GM12878 (cell line): ENCODE data around the gene HSFX2.

Experiments
- CREB1 ChIP-seq: IDR thresholded peaks from 2 replicates; pipeline ENCODE4 v1.6.1; 2012; ENCODE audit warnings: low read depth, mild to moderate bottlenecking, inconsistent platforms
- MLLT1 ChIP-seq: fragments of 450-650 bp; IDR thresholded peaks from 2 replicates; pipeline ENCODE4 v1.6.1; 2016; ENCODE audit warnings: mild to moderate bottlenecking
- RAD21 ChIP-seq: IDR thresholded peaks from 2 replicates; pipeline ENCODE4 v1.6.1; 2011; ENCODE audit warnings: mild to moderate bottlenecking, low read depth, low read length, moderate library complexity; ENCODE audit not compliant: insufficient read depth
- TF ChIP-seq, protein P1 (sequence below), 3 experiments: IDR thresholded peaks in 2 of 3; conservative IDR thresholded peaks in 1 of 3; 2 replicates each; pipeline ENCODE4 v1.5.1; 2011; ENCODE audit warnings: low read depth in 3 of 3, low read length in 3 of 3, mild to moderate bottlenecking in 3 of 3, control low read depth in 2 of 3, moderate library complexity in 2 of 3, inconsistent platforms in 1 of 3, mixed read lengths in 1 of 3; ENCODE audit not compliant: control insufficient read depth in 2 of 3, insufficient read depth in 1 of 3; ENCODE audit errors: extremely low read depth in 1 of 3
- TF ChIP-seq, protein P2 (sequence below): IDR thresholded peaks from 2 replicates; pipeline ENCODE4 v1.6.1; 2012; ENCODE audit warnings: mild to moderate bottlenecking, low read depth, low read length

GRCh38 chrX:149611623-149612175 is 16.6 kb upstream of the HSFX2 start:
- TF ChIP-seq, protein P1, sequence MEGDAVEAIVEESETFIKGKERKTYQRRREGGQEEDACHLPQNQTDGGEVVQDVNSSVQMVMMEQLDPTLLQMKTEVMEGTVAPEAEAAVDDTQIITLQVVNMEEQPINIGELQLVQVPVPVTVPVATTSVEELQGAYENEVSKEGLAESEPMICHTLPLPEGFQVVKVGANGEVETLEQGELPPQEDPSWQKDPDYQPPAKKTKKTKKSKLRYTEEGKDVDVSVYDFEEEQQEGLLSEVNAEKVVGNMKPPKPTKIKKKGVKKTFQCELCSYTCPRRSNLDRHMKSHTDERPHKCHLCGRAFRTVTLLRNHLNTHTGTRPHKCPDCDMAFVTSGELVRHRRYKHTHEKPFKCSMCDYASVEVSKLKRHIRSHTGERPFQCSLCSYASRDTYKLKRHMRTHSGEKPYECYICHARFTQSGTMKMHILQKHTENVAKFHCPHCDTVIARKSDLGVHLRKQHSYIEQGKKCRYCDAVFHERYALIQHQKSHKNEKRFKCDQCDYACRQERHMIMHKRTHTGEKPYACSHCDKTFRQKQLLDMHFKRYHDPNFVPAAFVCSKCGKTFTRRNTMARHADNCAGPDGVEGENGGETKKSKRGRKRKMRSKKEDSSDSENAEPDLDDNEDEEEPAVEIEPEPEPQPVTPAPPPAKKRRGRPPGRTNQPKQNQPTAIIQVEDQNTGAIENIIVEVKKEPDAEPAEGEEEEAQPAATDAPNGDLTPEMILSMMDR (IDR thresholded peaks at IDR 0.05 in 2 of 3, conservative IDR thresholded peaks at IDR 0.05 in 1 of 3; ENCODE audit: control insufficient read depth in 2 of 3, extremely low read depth in 1 of 3, insufficient read depth in 1 of 3, low read depth in 3 of 3, low read length in 3 of 3) = no peak
- TF ChIP-seq CREB1 = no peak
- TF ChIP-seq, protein P2, sequence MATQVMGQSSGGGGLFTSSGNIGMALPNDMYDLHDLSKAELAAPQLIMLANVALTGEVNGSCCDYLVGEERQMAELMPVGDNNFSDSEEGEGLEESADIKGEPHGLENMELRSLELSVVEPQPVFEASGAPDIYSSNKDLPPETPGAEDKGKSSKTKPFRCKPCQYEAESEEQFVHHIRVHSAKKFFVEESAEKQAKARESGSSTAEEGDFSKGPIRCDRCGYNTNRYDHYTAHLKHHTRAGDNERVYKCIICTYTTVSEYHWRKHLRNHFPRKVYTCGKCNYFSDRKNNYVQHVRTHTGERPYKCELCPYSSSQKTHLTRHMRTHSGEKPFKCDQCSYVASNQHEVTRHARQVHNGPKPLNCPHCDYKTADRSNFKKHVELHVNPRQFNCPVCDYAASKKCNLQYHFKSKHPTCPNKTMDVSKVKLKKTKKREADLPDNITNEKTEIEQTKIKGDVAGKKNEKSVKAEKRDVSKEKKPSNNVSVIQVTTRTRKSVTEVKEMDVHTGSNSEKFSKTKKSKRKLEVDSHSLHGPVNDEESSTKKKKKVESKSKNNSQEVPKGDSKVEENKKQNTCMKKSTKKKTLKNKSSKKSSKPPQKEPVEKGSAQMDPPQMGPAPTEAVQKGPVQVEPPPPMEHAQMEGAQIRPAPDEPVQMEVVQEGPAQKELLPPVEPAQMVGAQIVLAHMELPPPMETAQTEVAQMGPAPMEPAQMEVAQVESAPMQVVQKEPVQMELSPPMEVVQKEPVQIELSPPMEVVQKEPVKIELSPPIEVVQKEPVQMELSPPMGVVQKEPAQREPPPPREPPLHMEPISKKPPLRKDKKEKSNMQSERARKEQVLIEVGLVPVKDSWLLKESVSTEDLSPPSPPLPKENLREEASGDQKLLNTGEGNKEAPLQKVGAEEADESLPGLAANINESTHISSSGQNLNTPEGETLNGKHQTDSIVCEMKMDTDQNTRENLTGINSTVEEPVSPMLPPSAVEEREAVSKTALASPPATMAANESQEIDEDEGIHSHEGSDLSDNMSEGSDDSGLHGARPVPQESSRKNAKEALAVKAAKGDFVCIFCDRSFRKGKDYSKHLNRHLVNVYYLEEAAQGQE = no peak
- TF ChIP-seq RAD21 = no peak
- TF ChIP-seq MLLT1 = no peak
